Adrenal gland (tissue), 12 donors: Measurements from ENCODE around the gene CHST2. TPM values are rescaled to one million over a fixed set of nuclear protein-coding genes. Genes with fewer than 3 reads are reported as not detected.

Experiments
- DNase-seq, 7 donors: peaks; one replicate each; pipeline ENCODE4 v3.0.0-alpha.2; 2019 to 2020
- H3K27ac ChIP-seq, 5 donors: fragments of 200-600 bp; sonication (generic) in 4 of 5; 1 replicate in 3 of 5; 2 replicates in 2 of 5; pipeline versions ENCODE4 v1.5.1 to v1.8.0; 2016 to 2020; ENCODE audit warnings: mild to moderate bottlenecking in 1 of 5
- H3K27me3 ChIP-seq: fragments of 200-600 bp; 2 replicates; pipeline ENCODE4 v1.8.0; 2021
- H3K36me3 ChIP-seq, 2 donors: fragments of 200-600 bp; replicated peaks in 1 of 2; 1 replicate in 1 of 2; 2 replicates in 1 of 2; pipeline versions ENCODE4 v1.5.1 to v1.8.0; 2018 to 2022
- H3K4me1 ChIP-seq, 2 donors: fragments of 200-600 bp; replicated peaks in 1 of 2; 1 replicate in 1 of 2; 2 replicates in 1 of 2; pipeline versions ENCODE4 v1.5.1 to v1.8.0; 2018 to 2021
- H3K4me3 ChIP-seq, 4 donors: fragments of 200-600 bp; sonication (generic) in 3 of 4; one replicate each; pipeline ENCODE4 v1.5.1; 2016 to 2018
- H3K9me3 ChIP-seq, 3 donors: fragments of 200-600 bp; sonication (generic) in 1 of 3; replicated peaks in 1 of 3; 1 replicate in 2 of 3; 2 replicates in 1 of 3; pipeline versions ENCODE4 v1.5.1 to v1.8.0; 2016 to 2021
- POLR2A ChIP-seq, 2 donors: fragments of 450-650 bp; IDR thresholded peaks; one replicate each; pipeline ENCODE4 v1.6.1; 2017; ENCODE audit warnings: antibody characterized with exemption in 2 of 2, mild to moderate bottlenecking in 2 of 2, moderate library complexity in 1 of 2
- WGBS, 4 donors: extraction: QIAGEN DNeasy Blood & Tissue Kit in 2 of 4; methylation state at CpG; one replicate each; pipeline versions ENCODE4 v1.1.5 to v1.1.7; 2013 to 2017; 5-methylcytosine and 5-hydroxymethylcytosine counted together
- intact Hi-C, 2 donors: fragments of 100-400 bp; cut with DNase I; formaldehyde crosslinking; loops; one replicate each; pipeline versions ENCODE4 v1.14.1 to v1.15.0; 2022 to 2023
- polyA plus RNA-seq, 3 donors: library from polyadenylated mRNA; stranded (reverse); fragments of 200-250 nt in 2 of 3; fragments of 350-450 nt in 1 of 3; fragmentation: Illumina TruSeq in 1 of 3; extraction: RNeasy Lipid Tissue Mini Kit (QIAGEN cat#74804) in 1 of 3; gene quantifications; one replicate each; pipeline ENCODE4 v1.2.3, GENCODE V29; 2013 to 2014
- total RNA-seq, 9 donors: library from RNA; depleted of rRNA in 4 of 9; stranded (reverse); fragments of >200 nt in 4 of 9; fragments of 120-200 nt in 1 of 9; fragmentation: NEBNext Ultra II Directional in 1 of 9; extraction: Animal tissue kit (Norgen Biotek cat#: 25700) in 1 of 9; gene quantifications; one replicate each; pipeline versions ENCODE4 v1.1.0 to v1.2.4, GENCODE V29; 2013 to 2023
- TF ChIP-seq, protein P1 (sequence below), 6 experiments: fragments of 450-650 bp in 4 of 6; fragments of 200-600 bp in 2 of 6; sonication (generic) in 1 of 6; IDR thresholded peaks; 1 replicate in 5 of 6; 2 replicates in 1 of 6; pipeline versions ENCODE4 v1.5.1 to v1.8.0; 2016 to 2021; ENCODE audit warnings: antibody characterized with exemption in 6 of 6, mild to moderate bottlenecking in 2 of 6, moderate library complexity in 1 of 6
- donor health status: healthy with polysubstance abuse.
- donor health status: Bipolar disorder and iron deficiency.
- donor health status: DM: yes; HTN: yes; CAD: no.
- donor health status: DM: no; HTN: no; CAD: no.
- donor health status: DM: no; HTN: no; CAD: no.
- donor health status: DM: yes; HTN: yes; CAD: no.

Gene CHST2
- total and polyA plus RNA-seq, 12 donors = 1.9 to 11.4 (median 3.6) TPM

DNA sequence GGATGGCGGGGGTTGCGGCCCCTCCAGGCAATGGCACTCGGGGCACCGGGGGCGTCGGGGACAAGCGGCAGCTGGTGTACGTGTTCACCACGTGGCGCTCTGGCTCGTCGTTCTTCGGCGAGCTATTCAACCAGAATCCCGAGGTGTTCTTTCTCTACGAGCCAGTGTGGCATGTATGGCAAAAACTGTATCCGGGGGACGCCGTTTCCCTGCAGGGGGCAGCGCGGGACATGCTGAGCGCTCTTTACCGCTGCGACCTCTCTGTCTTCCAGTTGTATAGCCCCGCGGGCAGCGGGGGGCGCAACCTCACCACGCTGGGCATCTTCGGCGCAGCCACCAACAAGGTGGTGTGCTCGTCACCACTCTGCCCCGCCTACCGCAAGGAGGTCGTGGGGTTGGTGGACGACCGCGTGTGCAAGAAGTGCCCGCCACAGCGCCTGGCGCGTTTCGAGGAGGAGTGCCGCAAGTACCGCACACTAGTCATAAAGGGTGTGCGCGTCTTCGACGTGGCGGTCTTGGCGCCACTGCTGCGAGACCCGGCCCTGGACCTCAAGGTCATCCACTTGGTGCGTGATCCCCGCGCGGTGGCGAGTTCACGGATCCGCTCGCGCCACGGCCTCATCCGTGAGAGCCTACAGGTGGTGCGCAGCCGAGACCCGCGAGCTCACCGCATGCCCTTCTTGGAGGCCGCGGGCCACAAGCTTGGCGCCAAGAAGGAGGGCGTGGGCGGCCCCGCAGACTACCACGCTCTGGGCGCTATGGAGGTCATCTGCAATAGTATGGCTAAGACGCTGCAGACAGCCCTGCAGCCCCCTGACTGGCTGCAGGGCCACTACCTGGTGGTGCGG is 1.9 kb downstream of the CHST2 start:
- H3K27ac ChIP-seq = no peak overlapping the region
- intact Hi-C loops = loop anchor here in 1 of 2 donors (10.0 kb wide), 1 partner anchor 523 kb away; no protein-coding TSS in a partner anchor

DNA sequence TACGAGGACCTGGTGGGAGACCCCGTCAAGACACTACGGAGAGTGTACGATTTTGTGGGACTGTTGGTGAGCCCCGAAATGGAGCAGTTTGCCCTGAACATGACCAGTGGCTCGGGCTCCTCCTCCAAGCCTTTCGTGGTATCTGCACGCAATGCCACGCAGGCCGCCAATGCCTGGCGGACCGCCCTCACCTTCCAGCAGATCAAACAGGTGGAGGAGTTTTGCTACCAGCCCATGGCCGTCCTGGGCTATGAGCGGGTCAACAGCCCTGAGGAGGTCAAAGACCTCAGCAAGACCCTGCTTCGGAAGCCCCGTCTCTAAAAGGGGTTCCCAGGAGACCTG is 2.5 kb downstream of the CHST2 start:
- TF ChIP-seq, protein P1, sequence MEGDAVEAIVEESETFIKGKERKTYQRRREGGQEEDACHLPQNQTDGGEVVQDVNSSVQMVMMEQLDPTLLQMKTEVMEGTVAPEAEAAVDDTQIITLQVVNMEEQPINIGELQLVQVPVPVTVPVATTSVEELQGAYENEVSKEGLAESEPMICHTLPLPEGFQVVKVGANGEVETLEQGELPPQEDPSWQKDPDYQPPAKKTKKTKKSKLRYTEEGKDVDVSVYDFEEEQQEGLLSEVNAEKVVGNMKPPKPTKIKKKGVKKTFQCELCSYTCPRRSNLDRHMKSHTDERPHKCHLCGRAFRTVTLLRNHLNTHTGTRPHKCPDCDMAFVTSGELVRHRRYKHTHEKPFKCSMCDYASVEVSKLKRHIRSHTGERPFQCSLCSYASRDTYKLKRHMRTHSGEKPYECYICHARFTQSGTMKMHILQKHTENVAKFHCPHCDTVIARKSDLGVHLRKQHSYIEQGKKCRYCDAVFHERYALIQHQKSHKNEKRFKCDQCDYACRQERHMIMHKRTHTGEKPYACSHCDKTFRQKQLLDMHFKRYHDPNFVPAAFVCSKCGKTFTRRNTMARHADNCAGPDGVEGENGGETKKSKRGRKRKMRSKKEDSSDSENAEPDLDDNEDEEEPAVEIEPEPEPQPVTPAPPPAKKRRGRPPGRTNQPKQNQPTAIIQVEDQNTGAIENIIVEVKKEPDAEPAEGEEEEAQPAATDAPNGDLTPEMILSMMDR (IDR thresholded peaks at IDR 0.05) = no peak
- TF ChIP-seq POLR2A (IDR thresholded peaks at IDR 0.05) = no peak
- 93 to 96% (median 94%) methylated on average over 6 to 16 of the region's 16 CpGs for WGBS, 4 donors
- no peaks in the 10 kb centered on the region for H3K36me3 ChIP-seq
- H3K4me3 ChIP-seq = no peak overlapping the region
- no peaks in the 10 kb centered on the region for H3K9me3 ChIP-seq
- intact Hi-C loops = loop anchor here in 1 of 2 donors (10.0 kb wide), 1 partner anchor 523 kb away; no protein-coding TSS in a partner anchor
- DNase-seq = no peak
- no peak overlapping the region for H3K27ac ChIP-seq
- peaks cover 17% of the 10 kb centered on the region for H3K27me3 ChIP-seq
- peaks cover 0 to 19% of the 10 kb centered on the region in 2 donors for H3K4me1 ChIP-seq

More for the DNA sequence above, 1.9 kb downstream of the CHST2 start:
- Histone ChIP-seq H3K36me3 (no peaks in the 10 kb centered on the region), H3K27me3 (peaks cover 17% of the 10 kb centered on the region), H3K4me1 (peaks cover 0 to 19% of the 10 kb centered on the region in 2 donors), H3K4me3 (peak overlapping the region in 1 of 4 donors; percentile 59), H3K9me3 (no peaks in the 10 kb centered on the region)
- DNase-seq = peak; percentile 20 to 64 (median 27)
- TF ChIP-seq POLR2A (IDR thresholded peaks at IDR 0.05) = no peak
- TF ChIP-seq, protein P1 (IDR thresholded peaks at IDR 0.05) = peak in 4 of 6 experiments; percentile 17 to 27 (median 25)
- WGBS, 4 donors = 59 to 93% (median 63%) methylated on average over 26 to 79 of the region's 79 CpGs

DNA sequence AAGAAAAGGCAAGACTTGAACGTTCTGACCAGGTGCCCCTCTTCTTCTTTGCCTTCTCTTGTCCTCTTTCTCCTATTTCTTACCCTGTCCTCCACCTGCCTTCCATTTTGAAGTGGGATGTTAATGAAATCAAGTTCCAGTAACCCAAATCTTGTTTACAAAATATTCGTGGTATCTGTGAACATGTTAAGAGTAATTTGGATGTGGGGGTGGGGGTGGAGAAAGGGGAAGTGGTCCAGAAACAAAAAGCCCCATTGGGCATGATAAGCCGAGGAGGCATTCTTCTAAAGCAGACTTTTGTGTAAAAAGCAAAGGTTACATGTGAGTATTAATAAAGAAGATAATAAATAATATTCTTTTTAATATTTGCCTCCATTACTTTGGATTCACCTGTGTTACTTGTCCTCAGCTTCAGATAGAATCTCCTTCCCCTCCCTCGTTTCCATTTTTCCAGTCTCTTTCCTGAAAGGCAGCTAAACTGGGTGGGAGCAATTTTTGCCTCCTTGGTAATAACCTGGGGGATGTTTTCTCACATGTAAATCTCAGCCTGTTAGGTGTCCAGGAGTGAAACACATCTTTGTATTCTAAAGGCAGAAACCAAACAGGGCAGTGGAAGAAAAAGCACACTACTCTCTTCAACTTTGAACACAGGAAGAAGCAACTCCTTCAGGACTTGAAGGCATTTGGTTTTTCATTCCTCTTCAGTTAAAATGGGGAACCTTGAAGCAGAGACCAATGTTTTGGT is 3.2 kb downstream of the CHST2 start:
- H3K36me3 ChIP-seq = no peaks in the 10 kb centered on the region
- intact Hi-C loops = loop anchor here in 1 of 2 donors (10.0 kb wide), 1 partner anchor 522 kb away; no protein-coding TSS in a partner anchor
- TF ChIP-seq POLR2A (IDR thresholded peaks at IDR 0.05) = no peak
- TF ChIP-seq, protein P1 (IDR thresholded peaks at IDR 0.05) = no peak
- DNase-seq = no peak
- 49 to 68% (median 60%) methylated on average over 4 of the region's 4 CpGs for WGBS, 4 donors
- no peak overlapping the region for H3K4me3 ChIP-seq
- peaks cover 0 to 19% of the 10 kb centered on the region in 2 donors for H3K4me1 ChIP-seq
- H3K27ac ChIP-seq = no peak overlapping the region
- no peaks in the 10 kb centered on the region for H3K9me3 ChIP-seq
- peaks cover 17% of the 10 kb centered on the region for H3K27me3 ChIP-seq
